Measurements from ENCODE around the gene NKAIN2. TPM values are rescaled to one million over a fixed set of nuclear protein-coding genes. Genes with fewer than 3 reads are reported as not detected.

NKAIN2 gene
- polyA plus RNA-seq, 1 of the 3 experiments (the other 2 are of a cell fraction): not detected

GRCh38 chr6:123763904-123764303 is 39.8 kb upstream of the NKAIN2 start:
- CTCF ChIA-PET: no interaction called here

More at GRCh38 chr6:123763904-123764303, 39.8 kb upstream of the NKAIN2 start:
- Histone ChIP-seq H3K4me1 (ENCODE audit: control insufficient read depth in 1 of 2, insufficient read depth in 2 of 2, low read depth in 1 of 2, low read length in 1 of 2) (no peaks in the 10 kb centered on the region), H4K20me1 (ENCODE audit: insufficient read depth) (no peaks in the 10 kb centered on the region), H3F3A (replicated peaks; ENCODE audit: insufficient read depth) (no peaks in the 10 kb centered on the region), H3K9me2 (no peaks in the 10 kb centered on the region), H3K27me3 (ENCODE audit: insufficient read depth) (no peaks in the 10 kb centered on the region), H3K36me3 (replicated peaks in 1 of 2; ENCODE audit: control insufficient read depth in 1 of 2, insufficient read depth in 2 of 2, low read length in 1 of 2) (no peaks in the 10 kb centered on the region), H3K9me3 (no peaks in the 10 kb centered on the region), H3K9ac (no peak overlapping the region), H3K79me2 (ENCODE audit: insufficient read depth) (no peaks in the 10 kb centered on the region), H3K4me2 (no peak overlapping the region), H3K27ac (ENCODE audit: low read depth in 2 of 2, low read length in 1 of 2) (no peak overlapping the region), H3K4me3 (ENCODE audit: low read depth in 2 of 2, low read length in 1 of 2) (no peak overlapping the region), H2AFZ (ENCODE audit: low read depth) (no peak overlapping the region)
- DNase-seq: no peak
- POLR2A ChIA-PET: no interaction called here
- TF ChIP-seq NRF1 (IDR thresholded peaks at IDR 0.05; ENCODE audit: low read depth, low read length): no peak
- no peak for TF ChIP-seq ZBTB33 (IDR thresholded peaks at IDR 0.05; ENCODE audit: borderline replicate concordance, low read depth)
- TF ChIP-seq ELF1 (IDR thresholded peaks at IDR 0.05): no peak
- TF ChIP-seq, protein P1, sequence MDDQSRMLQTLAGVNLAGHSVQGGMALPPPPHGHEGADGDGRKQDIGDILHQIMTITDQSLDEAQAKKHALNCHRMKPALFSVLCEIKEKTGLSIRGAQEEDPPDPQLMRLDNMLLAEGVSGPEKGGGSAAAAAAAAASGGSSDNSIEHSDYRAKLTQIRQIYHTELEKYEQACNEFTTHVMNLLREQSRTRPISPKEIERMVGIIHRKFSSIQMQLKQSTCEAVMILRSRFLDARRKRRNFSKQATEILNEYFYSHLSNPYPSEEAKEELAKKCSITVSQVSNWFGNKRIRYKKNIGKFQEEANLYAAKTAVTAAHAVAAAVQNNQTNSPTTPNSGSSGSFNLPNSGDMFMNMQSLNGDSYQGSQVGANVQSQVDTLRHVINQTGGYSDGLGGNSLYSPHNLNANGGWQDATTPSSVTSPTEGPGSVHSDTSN (IDR thresholded peaks at IDR 0.05): no peak
- TF ChIP-seq, protein P2, sequence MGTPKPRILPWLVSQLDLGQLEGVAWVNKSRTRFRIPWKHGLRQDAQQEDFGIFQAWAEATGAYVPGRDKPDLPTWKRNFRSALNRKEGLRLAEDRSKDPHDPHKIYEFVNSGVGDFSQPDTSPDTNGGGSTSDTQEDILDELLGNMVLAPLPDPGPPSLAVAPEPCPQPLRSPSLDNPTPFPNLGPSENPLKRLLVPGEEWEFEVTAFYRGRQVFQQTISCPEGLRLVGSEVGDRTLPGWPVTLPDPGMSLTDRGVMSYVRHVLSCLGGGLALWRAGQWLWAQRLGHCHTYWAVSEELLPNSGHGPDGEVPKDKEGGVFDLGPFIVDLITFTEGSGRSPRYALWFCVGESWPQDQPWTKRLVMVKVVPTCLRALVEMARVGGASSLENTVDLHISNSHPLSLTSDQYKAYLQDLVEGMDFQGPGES (IDR thresholded peaks at IDR 0.05; ENCODE audit: low read depth, low read length): no peak
- no peak for TF ChIP-seq TCF12 (IDR thresholded peaks at IDR 0.05)
- no peak for TF ChIP-seq REST (IDR thresholded peaks at IDR 0.05; ENCODE audit: low read depth, low read length)
- WGBS (ENCODE audit: low lambda C conversion rate): 0% methylated on average over 1 of the region's 1 CpG

All from SK-N-SH (cell line).